K562 (cell line): ENCODE results near the gene CXCL1. TPM values are rescaled to one million over a fixed set of nuclear protein-coding genes. Genes with fewer than 3 reads are reported as not detected.

Source experiments
- BCLAF1 ChIP-seq, 2 experiments: fragments of 450-650 bp in 1 of 2; IDR thresholded peaks; 2 replicates each; pipeline ENCODE4 v1.6.1; 2011 to 2017; ENCODE audit warnings: low read depth in 2 of 2, antibody characterized with exemption in 1 of 2, borderline replicate concordance in 1 of 2, low read length in 1 of 2, mild to moderate bottlenecking in 1 of 2, mixed read lengths in 1 of 2; ENCODE audit not compliant: control insufficient read depth in 1 of 2
- CBX1 ChIP-seq: sonication (generic); IDR thresholded peaks from 2 replicates; pipeline ENCODE4 v1.6.1; 2016; ENCODE audit warnings: antibody characterized with exemption, low read depth, mild to moderate bottlenecking
- CBX3 ChIP-seq, 2 experiments: IDR thresholded peaks; 1 replicate in 1 of 2; 2 replicates in 1 of 2; pipeline ENCODE4 v1.6.1; 2012; ENCODE audit warnings: inconsistent platforms in 2 of 2, low read length in 2 of 2, borderline replicate concordance in 1 of 2, control low read depth in 1 of 2
- LEF1 ChIP-seq: fragments of 450-650 bp; IDR thresholded peaks from 2 replicates; pipeline ENCODE4 v1.6.1; 2016; ENCODE audit warnings: mild to moderate bottlenecking
- NELFE ChIP-seq: IDR thresholded peaks from 2 replicates; pipeline ENCODE4 v1.6.1; 2011; ENCODE audit warnings: mild to moderate bottlenecking; ENCODE audit not compliant: insufficient read depth, insufficient read length
- NR0B1 ChIP-seq: fragments of 450-650 bp; IDR thresholded peaks from one replicate; pipeline ENCODE4 v1.6.1; 2018; ENCODE audit warnings: mild to moderate bottlenecking, moderate library complexity; ENCODE audit not compliant: partially characterized antibody
- SETDB1 ChIP-seq: IDR thresholded peaks from one replicate; pipeline ENCODE4 v1.6.1; 2012; ENCODE audit warnings: low read length, control low read depth, inconsistent platforms
- ZNF780A ChIP-seq: fragments of 250-450 bp; sonication (Bioruptor Pico); IDR thresholded peaks from 2 replicates; pipeline ENCODE4 v1.5.0; 2021; ENCODE audit warnings: mild to moderate bottlenecking
- ZNF830 ChIP-seq: fragments of 250-450 bp; sonication (Bioruptor Pico); IDR thresholded peaks from 2 replicates; pipeline ENCODE4 v1.5.0; 2021; ENCODE audit warnings: mild to moderate bottlenecking
- polyA plus RNA-seq, 8 experiments: library from polyadenylated mRNA; depleted of rRNA in 4 of 8; stranded (reverse) in 5 of 8; unstranded in 3 of 8; fragments of >200 nt; fragmentation: Nextera tagmentation in 2 of 8; fragmentation: Illumina TruSeq in 1 of 8; extraction: Ambion mirVana in 2 of 8; extraction: Trizol in 1 of 8; gene quantifications; 2 replicates each; pipeline versions ENCODE4 v1.2.1 to v1.2.3, GENCODE V29; 2011 to 2014; ENCODE audit warnings: inconsistent platforms in 1 of 8, missing spikeins in 1 of 8
- total RNA-seq, 7 experiments: library from RNA; depleted of rRNA in 6 of 7; stranded (reverse); fragments of >200 nt in 6 of 7; fragmentation: Illumina TruSeq in 2 of 7; extraction: Trizol in 2 of 7; gene quantifications; 2 replicates each; pipeline versions ENCODE4 v1.2.1 to v1.2.3, GENCODE V29; 2011 to 2021; ENCODE audit warnings: low replicate concordance in 1 of 7

CXCL1 gene
- total and polyA plus RNA-seq, 9 of the 15 experiments (the other 6 are each of a cell fraction or from before 2014, with no cell fraction given) = 0.07 to 2.2 (median 0.32) TPM; not detected in 3

GRCh38 chr4:73860181-73860580, 9.0 kb upstream of the CXCL1 start (continued):
- TF ChIP-seq BCLAF1 (IDR thresholded peaks at IDR 0.05; ENCODE audit: borderline replicate concordance in 1 of 2, control insufficient read depth in 1 of 2, low read depth in 2 of 2, low read length in 1 of 2) (no peak), CBX3 (IDR thresholded peaks at IDR 0.05; ENCODE audit: borderline replicate concordance in 1 of 2, low read length in 2 of 2) (no peak), SETDB1 (no peak), CBX1 (no peak), LEF1 (no peak), ZNF780A (CRISPR knock-in tag) (no peak), NR0B1 (no peak), ZNF830 (CRISPR knock-in tag) (no peak), NELFE (no peak)
